ENCODE measurements around the gene CD248. TPM values are rescaled to one million over a fixed set of nuclear protein-coding genes. Genes with fewer than 3 reads are reported as not detected.

Gene CD248
- total RNA-seq, 3 donors from 2014 or later = 17.3 to 69.1 (median 24.9) TPM

- Histone ChIP-seq H3K27me3 (no peaks in the 10 kb centered on the region), H3K4me1 (peaks cover 0 to 25% of the 10 kb centered on the region in 2 donors), H3K36me3 (peaks cover 10% of the 10 kb centered on the region), H3K4me3 (no peak overlapping the region), H3K27ac (no peak overlapping the region), H3K9me3 (no peaks in the 10 kb centered on the region)
- TF ChIP-seq, protein P1, sequence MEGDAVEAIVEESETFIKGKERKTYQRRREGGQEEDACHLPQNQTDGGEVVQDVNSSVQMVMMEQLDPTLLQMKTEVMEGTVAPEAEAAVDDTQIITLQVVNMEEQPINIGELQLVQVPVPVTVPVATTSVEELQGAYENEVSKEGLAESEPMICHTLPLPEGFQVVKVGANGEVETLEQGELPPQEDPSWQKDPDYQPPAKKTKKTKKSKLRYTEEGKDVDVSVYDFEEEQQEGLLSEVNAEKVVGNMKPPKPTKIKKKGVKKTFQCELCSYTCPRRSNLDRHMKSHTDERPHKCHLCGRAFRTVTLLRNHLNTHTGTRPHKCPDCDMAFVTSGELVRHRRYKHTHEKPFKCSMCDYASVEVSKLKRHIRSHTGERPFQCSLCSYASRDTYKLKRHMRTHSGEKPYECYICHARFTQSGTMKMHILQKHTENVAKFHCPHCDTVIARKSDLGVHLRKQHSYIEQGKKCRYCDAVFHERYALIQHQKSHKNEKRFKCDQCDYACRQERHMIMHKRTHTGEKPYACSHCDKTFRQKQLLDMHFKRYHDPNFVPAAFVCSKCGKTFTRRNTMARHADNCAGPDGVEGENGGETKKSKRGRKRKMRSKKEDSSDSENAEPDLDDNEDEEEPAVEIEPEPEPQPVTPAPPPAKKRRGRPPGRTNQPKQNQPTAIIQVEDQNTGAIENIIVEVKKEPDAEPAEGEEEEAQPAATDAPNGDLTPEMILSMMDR (IDR thresholded peaks at IDR 0.05) = no peak
- TF ChIP-seq POLR2A (IDR thresholded peaks at IDR 0.05) = no peak
- no peak for TF ChIP-seq POLR2AphosphoS5 (IDR thresholded peaks at IDR 0.05)
- intact Hi-C loops (cut with DNase I; ENCODE audit: low total_unique reads) = no loop called here
- no peak for DNase-seq (ENCODE audit: low spot score in 2 of 2)
Observed at GRCh38 chr11:66343176-66343575, 26.3 kb upstream of the CD248 start.

- Histone ChIP-seq H3K4me3 (no peak overlapping the region), H3K4me1 (peaks cover under 1 to 25% of the 10 kb centered on the region in 2 donors), H3K36me3 (peaks cover 10% of the 10 kb centered on the region), H3K9me3 (no peaks in the 10 kb centered on the region), H3K27me3 (no peaks in the 10 kb centered on the region), H3K27ac (no peak overlapping the region)
- intact Hi-C loops (cut with DNase I; ENCODE audit: low total_unique reads) = no loop called here
- no peak for DNase-seq (ENCODE audit: low spot score in 2 of 2)
- TF ChIP-seq POLR2AphosphoS5 (IDR thresholded peaks at IDR 0.05) = no peak
- no peak for TF ChIP-seq POLR2A (IDR thresholded peaks at IDR 0.05)
- TF ChIP-seq, protein P1 (IDR thresholded peaks at IDR 0.05) = no peak
Observed at GRCh38 chr11:66341502-66342126, 24.8 kb upstream of the CD248 start.

DNA sequence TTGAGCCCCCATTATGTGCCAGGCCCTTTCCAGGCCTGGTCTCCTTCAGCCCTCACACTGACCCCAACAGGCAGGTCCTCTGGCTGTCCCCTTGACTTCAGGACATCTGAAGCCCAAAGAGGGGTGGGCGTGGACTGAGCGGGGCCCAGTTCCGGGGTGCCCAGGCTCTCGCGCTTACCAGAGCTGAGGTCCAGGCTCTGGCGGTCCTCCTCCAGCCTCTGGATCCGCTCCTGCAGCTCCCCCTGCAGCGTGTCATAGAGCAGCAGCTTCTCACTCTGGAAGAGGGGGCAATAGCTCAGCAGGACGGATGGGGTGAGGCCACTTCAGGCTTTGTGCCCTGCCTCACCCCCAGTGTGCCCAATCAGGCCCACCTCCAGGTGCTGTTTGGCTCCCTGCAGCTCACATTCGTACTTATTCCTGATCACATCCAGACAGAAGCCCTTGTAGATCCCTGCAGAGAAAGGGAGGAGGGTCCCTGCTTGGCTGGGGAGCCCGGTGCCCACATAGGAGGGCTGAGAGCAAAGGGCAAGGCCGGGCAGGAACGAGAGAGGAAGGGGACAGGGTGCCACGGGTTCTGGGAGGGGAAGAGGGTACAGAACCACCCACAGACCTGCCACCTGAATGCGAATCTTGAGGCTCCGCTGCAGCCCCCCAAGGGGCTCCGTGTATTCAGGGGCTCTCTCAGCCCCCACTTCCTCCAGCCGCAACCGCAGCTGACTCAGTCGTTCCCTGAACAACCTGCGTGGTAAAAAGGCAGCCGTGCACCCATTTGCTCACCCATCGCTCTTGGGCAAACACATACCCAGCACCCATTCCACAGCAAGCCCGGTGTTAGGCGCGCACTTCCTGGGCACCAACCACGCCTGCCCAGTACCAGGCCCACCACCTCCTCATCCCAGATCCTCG lies 24.0 kb upstream of the CD248 start:
- no peak for DNase-seq (ENCODE audit: low spot score in 2 of 2)
- peaks cover 4 to 18% of the 10 kb centered on the region in 2 donors for H3K4me1 ChIP-seq
- H3K27me3 ChIP-seq = no peaks in the 10 kb centered on the region
- no peaks in the 10 kb centered on the region for H3K9me3 ChIP-seq
- intact Hi-C loops (cut with DNase I; ENCODE audit: low total_unique reads) = no loop called here
- H3K27ac ChIP-seq = no peak overlapping the region
- H3K36me3 ChIP-seq = peaks cover 10% of the 10 kb centered on the region
- TF ChIP-seq POLR2A (IDR thresholded peaks at IDR 0.05) = no peak
- TF ChIP-seq POLR2AphosphoS5 (IDR thresholded peaks at IDR 0.05) = no peak
- TF ChIP-seq, protein P1 (IDR thresholded peaks at IDR 0.05) = no peak
- no peak overlapping the region for H3K4me3 ChIP-seq

- H3K9me3 ChIP-seq = no peaks in the 10 kb centered on the region
- no peaks in the 10 kb centered on the region for H3K27me3 ChIP-seq
- peaks cover 10% of the 10 kb centered on the region for H3K36me3 ChIP-seq
- H3K27ac ChIP-seq = no peak overlapping the region
- no peak overlapping the region for H3K4me3 ChIP-seq
- TF ChIP-seq POLR2AphosphoS5 (IDR thresholded peaks at IDR 0.05) (no peak), POLR2A (IDR thresholded peaks at IDR 0.05) (no peak)
- TF ChIP-seq, protein P1 (IDR thresholded peaks at IDR 0.05) = no peak
- DNase-seq (ENCODE audit: low spot score in 2 of 2) = no peak
- peaks cover 5 to 12% of the 10 kb centered on the region in 2 donors for H3K4me1 ChIP-seq
- intact Hi-C loops (cut with DNase I; ENCODE audit: low total_unique reads) = no loop called here
Observed at GRCh38 chr11:66339686-66340483, 23.0 kb upstream of the CD248 start.
